AG09309 (cell line): ENCODE data around the gene COG4.
"Not testable (repeated sequence)": the region's sequence is repeated elsewhere in the genome, so short reads cannot be mapped to it uniquely, and the experiment has no call there.

Experiments used
- DNase-seq: peaks from one replicate; pipeline ENCODE4 v3.0.0-alpha.2; 2010; ENCODE audit warnings: low read depth
- H3K4me3 ChIP-seq: 2 replicates; pipeline ENCODE4 v1.5.1; 2011; ENCODE audit warnings: mild to moderate bottlenecking, low read depth, low read length, moderate library complexity; ENCODE audit not compliant: control insufficient read depth
- TF ChIP-seq, protein P1 (sequence below): IDR thresholded peaks from 2 replicates; pipeline ENCODE4 v1.5.1; 2011; ENCODE audit warnings: mild to moderate bottlenecking, low read depth, low read length, inconsistent platforms; ENCODE audit not compliant: insufficient read depth, control insufficient read depth; ENCODE audit errors: missing control alignments

The COG4 gene

DNA sequence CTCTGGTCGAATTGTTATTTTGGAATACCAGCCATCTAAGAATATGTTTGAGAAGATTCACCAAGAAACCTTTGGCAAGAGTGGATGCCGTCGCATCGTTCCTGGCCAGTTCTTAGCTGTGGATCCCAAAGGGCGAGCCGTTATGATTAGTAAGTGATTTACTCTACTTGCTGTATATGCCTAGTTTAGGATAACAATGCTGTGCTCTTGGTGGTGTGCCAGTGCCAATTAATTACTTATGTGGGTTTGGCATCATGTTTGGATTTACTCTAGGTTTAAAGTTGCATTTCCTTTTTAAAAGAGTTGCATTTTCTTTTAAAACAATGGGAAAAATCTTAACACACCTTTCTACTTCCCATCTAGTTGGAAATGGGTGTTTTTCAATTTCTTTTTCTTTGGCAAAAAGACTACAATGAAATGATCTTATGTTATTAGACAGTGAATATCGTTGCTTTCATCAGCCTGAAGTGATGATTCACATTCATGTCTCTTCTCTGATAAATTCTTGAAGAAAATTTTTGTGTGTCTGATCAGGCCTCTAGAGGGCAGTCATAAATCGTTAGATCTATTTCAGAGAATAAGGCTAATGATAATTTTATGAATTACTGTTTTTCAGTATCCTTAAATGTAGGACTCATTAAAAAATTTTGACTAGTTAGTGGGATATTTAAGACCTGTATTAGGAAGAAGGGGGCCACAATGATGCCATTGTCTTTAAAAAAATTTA is 5.9 kb upstream of the COG4 start:
- DNase-seq: no peak
- H3K4me3 ChIP-seq: no peak overlapping the region
- TF ChIP-seq, protein P1, sequence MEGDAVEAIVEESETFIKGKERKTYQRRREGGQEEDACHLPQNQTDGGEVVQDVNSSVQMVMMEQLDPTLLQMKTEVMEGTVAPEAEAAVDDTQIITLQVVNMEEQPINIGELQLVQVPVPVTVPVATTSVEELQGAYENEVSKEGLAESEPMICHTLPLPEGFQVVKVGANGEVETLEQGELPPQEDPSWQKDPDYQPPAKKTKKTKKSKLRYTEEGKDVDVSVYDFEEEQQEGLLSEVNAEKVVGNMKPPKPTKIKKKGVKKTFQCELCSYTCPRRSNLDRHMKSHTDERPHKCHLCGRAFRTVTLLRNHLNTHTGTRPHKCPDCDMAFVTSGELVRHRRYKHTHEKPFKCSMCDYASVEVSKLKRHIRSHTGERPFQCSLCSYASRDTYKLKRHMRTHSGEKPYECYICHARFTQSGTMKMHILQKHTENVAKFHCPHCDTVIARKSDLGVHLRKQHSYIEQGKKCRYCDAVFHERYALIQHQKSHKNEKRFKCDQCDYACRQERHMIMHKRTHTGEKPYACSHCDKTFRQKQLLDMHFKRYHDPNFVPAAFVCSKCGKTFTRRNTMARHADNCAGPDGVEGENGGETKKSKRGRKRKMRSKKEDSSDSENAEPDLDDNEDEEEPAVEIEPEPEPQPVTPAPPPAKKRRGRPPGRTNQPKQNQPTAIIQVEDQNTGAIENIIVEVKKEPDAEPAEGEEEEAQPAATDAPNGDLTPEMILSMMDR: peak; percentile 45

DNA sequence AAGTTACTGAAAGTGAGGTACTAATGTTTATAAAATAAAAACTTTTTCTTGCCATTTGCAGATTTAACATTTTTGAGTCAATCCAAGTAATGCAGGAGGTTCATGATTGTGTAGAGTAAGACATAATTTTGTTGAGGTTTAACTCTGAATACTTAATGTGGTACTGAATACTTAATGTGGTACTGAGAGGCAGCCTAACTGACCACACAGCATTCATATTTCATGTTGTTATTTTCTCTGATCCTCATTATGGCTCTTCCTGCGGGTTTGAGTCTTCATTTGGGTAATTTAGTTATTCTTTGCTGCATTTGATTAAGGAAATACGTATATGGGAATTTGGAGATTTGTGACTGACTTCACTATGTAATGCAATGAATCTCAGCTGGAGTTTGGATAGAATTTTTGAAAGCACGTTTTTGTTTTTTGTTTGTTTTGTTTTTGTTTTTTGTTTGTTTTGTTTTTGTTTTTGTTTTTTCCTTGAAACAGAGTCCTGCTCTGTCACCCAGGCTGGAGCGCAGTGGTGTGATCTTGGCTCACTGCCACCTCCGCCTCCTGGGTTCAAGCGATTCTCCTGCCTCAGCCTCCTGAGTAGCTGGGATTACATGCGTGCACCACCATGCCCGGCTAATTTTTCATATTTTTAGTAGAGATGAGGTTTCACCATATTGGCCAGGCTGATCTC is 4.1 kb upstream of the COG4 start:
- TF ChIP-seq, protein P1: no peak
- no peak for DNase-seq
- no peak overlapping the region for H3K4me3 ChIP-seq

DNA sequence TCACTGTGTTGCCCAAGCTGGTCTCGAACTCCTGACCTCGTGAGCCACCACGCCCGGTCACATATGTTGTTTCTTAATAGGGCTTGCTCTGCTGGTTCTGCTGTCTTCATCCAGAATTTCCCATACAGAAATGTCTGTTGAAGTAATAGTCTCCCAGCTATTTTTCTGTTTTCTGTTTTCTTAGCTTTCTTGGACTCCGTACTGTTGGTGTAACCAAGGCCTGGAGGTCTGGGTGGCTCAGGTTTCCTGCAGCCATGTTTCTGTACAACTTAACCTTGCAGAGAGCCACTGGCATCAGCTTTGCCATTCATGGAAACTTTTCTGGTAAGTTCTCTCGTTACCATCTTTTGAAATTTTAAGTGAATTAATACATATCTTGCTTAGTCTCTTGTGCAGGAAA is 3.0 kb upstream of the COG4 start:
- H3K4me3 ChIP-seq: no peak overlapping the region
- TF ChIP-seq, protein P1: no peak

DNA sequence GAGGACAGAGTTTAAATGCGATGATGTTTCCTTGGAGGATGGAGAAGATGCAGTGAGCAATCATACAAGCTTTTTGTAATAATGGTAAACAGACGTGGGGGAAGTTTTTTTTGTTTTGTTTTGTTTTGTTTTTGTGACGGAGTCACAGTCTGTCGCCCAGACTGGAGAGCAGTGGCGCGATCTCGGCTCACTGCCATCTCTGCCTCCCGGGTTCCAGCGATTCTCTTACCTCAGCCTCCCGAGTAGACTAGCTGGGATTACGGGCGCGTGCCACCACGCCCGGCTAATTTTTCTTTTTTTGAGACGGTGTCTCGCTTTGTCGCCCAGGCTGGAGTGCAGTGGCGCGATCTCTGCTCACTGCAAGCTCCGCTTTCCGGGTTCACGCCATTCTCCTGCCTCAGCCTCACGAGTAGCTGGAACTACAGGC is 1.1 kb upstream of the COG4 start:
- peak overlapping the region; percentile 68 for H3K4me3 ChIP-seq
- not testable (repeated sequence) for DNase-seq

More for the DNA sequence above, 3.0 kb upstream of the COG4 start:
- DNase-seq: no peak

DNA sequence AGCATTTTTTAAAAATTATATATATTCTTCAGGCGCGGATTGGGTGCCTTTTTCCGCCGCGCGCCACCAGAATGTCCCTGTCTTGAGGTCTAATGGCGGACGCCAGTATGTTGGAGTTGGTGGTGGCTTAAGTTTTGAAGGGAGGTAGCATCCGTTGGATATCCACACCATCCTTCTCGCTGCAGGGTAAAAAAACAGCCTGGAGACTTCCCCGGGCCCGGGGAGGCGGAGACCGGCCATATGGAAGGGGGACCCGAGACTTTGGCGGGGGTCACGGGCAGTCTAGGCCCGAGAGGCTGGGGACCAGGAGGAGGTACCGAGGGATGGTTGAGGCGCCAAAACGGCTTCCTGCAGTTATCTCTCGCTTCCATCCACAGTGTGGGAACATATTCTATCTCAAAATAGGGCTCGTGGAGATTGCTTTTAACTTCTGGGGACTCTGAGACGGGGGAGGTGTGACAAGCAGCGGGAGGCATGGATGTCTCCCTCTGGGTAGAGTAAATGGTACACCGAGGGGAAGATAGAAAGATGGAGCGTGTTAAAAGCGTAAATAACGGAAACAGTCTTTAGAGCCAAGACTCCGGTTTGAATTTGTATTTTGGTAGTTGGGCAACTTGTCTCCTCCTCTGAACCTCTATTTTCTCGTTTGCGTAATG is 517 bp upstream of the COG4 start, which contains the start of gene SF3B3:
TSS of gene SF3B3 (plus strand) at position 74 of the 656 bp plus-strand sequence. CDS start 2,841 bp downstream, outside the sequence.
- no peak for DNase-seq
- TF ChIP-seq, protein P1: no peak
- H3K4me3 ChIP-seq: peak within 1 kb of the TSS; percentile 68

DNA sequence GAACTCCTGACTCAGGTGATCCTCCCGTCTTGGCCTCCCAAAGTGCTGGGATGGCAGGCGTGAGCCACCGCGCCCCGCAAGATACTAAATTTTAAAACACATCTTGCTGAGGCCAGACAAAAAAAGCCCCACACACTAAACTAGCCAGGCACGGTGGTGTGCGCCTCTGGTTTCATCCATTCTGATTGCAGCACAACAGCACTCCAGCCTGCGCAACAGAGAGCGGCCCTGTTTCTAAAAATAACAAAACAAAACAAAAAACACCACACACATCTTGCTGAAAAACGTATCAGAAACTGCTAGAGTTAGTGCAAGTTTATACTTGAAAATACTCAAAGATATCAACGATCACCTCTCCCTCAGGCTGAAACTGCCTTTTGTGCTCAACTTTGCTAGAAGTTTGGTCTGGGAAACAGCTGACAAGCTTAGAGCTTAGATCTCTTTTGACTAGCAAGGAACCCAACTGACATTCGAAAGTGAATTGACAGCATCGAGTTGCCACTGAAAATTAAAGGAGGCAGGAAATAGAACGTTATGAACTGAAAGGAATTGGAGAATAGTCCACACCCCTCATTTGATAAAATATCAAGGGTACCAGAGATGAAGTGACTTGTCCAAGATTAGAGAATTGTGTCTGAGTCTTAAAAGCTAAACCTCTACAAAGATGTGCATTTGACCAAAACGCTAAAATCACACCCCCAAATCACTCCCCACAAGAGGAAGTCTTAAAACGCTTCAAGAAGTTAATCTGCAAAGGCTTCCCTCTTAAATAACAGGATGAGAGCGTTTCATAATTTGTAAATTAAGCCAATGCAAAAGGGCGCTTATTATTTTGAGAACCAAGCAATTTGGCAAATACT is 908 bp downstream of the COG4 start:
- TF ChIP-seq, protein P1: no peak
- no peak for DNase-seq
- H3K4me3 ChIP-seq: peak overlapping the region; percentile 68
